HEK293 (cell line): ENCODE results near the gene NCOA7.

ENCODE experiments used
- KLF9 ChIP-seq: fragments of 450-650 bp; formaldehyde crosslinking; IDR thresholded peaks from 2 replicates; pipeline ENCODE4 v1.5.1; 2016; ENCODE audit warnings: missing biosample characterization, missing genetic modification characterization, low read depth
- REST ChIP-seq: fragments of 450-650 bp; formaldehyde crosslinking; IDR thresholded peaks from 2 replicates; pipeline ENCODE4 v1.5.1; 2016; ENCODE audit warnings: missing biosample characterization, missing genetic modification characterization
- ZBTB1 ChIP-seq: fragments of 450-650 bp; formaldehyde crosslinking; IDR thresholded peaks from 2 replicates; pipeline ENCODE4 v1.5.1; 2016; ENCODE audit warnings: missing biosample characterization, missing genetic modification characterization
- ZNF433 ChIP-seq: fragments of 450-650 bp; formaldehyde crosslinking; IDR thresholded peaks from 2 replicates; pipeline ENCODE4 v1.5.1; 2016; ENCODE audit warnings: missing biosample characterization, missing genetic modification characterization, low read depth
- ZNF549 ChIP-seq: fragments of 450-650 bp; IDR thresholded peaks from 2 replicates; pipeline ENCODE4 v1.5.1; 2018; ENCODE audit warnings: missing biosample characterization, missing genetic modification characterization, mild to moderate bottlenecking, inconsistent platforms, moderate library complexity
- TF ChIP-seq, protein P1 (sequence below): fragments of 450-650 bp; formaldehyde crosslinking; IDR thresholded peaks from 2 replicates; pipeline ENCODE4 v1.5.1; 2016; ENCODE audit warnings: missing biosample characterization, missing genetic modification characterization
- TF ChIP-seq, protein P2 (sequence below): fragments of 450-650 bp; formaldehyde crosslinking; IDR thresholded peaks from 2 replicates; pipeline ENCODE4 v1.5.1; 2016; ENCODE audit warnings: missing biosample characterization, missing genetic modification characterization
- TF ChIP-seq, protein P3 (sequence below): fragments of 450-650 bp; formaldehyde crosslinking; IDR thresholded peaks from 2 replicates; pipeline ENCODE4; 2016; ENCODE audit warnings: missing biosample characterization, missing genetic modification characterization

- TF ChIP-seq, protein P1, sequence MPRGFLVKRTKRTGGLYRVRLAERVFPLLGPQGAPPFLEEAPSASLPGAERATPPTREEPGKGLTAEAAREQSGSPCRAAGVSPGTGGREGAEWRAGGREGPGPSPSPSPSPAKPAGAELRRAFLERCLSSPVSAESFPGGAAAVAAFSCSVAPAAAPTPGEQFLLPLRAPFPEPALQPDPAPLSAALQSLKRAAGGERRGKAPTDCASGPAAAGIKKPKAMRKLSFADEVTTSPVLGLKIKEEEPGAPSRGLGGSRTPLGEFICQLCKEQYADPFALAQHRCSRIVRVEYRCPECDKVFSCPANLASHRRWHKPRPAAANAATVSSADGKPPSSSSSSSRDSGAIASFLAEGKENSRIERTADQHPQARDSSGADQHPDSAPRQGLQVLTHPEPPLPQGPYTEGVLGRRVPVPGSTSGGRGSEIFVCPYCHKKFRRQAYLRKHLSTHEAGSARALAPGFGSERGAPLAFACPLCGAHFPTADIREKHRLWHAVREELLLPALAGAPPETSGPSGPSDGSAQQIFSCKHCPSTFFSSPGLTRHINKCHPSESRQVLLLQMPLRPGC, result no peak
- TF ChIP-seq ZNF433 (tag by site-specific recombination) (no peak), REST (tag by site-specific recombination) (no peak), ZBTB1 (tag by site-specific recombination) (no peak), ZNF549 (tag by site-specific recombination) (no peak), KLF9 (no peak)
- TF ChIP-seq, protein P2, sequence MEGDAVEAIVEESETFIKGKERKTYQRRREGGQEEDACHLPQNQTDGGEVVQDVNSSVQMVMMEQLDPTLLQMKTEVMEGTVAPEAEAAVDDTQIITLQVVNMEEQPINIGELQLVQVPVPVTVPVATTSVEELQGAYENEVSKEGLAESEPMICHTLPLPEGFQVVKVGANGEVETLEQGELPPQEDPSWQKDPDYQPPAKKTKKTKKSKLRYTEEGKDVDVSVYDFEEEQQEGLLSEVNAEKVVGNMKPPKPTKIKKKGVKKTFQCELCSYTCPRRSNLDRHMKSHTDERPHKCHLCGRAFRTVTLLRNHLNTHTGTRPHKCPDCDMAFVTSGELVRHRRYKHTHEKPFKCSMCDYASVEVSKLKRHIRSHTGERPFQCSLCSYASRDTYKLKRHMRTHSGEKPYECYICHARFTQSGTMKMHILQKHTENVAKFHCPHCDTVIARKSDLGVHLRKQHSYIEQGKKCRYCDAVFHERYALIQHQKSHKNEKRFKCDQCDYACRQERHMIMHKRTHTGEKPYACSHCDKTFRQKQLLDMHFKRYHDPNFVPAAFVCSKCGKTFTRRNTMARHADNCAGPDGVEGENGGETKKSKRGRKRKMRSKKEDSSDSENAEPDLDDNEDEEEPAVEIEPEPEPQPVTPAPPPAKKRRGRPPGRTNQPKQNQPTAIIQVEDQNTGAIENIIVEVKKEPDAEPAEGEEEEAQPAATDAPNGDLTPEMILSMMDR (tag by site-specific recombination), result no peak
- TF ChIP-seq, protein P3, sequence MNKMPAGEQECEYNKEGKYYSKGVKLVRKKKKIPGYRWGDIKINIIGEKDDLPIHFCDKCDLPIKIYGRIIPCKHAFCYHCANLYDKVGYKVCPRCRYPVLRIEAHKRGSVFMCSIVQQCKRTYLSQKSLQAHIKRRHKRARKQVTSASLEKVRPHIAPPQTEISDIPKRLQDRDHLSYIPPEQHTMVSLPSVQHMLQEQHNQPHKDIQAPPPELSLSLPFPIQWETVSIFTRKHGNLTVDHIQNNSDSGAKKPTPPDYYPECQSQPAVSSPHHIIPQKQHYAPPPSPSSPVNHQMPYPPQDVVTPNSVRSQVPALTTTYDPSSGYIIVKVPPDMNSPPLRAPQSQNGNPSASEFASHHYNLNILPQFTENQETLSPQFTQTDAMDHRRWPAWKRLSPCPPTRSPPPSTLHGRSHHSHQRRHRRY (tag by site-specific recombination), result no peak
These were observed 154.8 kb downstream of the NCOA7 start for GRCh38 chr6:125945378-125946141.
